Sciatic nerve (tissue), 2 donors: Measurements from ENCODE around the gene DNAH3. TPM values are rescaled to one million over a fixed set of nuclear protein-coding genes. Genes with fewer than 3 reads are reported as not detected.
"Not testable (repeated sequence)": the region's sequence is repeated elsewhere in the genome, so short reads cannot be mapped to it uniquely, and the experiment has no call there.

Experiments
- ATAC-seq: fragments of 200-7000 bp; cut with Tn5 transposase; one replicate; pipeline ENCODE4 v1.9.1; 2020; ENCODE audit warnings: mild to moderate bottlenecking, moderate library complexity
- DNase-seq: peaks from one replicate; pipeline ENCODE4 v3.0.0-alpha.2; 2020; ENCODE audit warnings: low spot score
- intact Hi-C: fragments of 100-400 bp; cut with DNase I; formaldehyde crosslinking; loops from one replicate; pipeline ENCODE4 v1.14.2; 2022
- total RNA-seq: library from RNA; stranded (reverse); fragmentation: NEBNext Ultra II Directional; extraction: Animal tissue kit (Norgen Biotek cat#: 25700); gene quantifications from one replicate; pipeline ENCODE4 v1.2.1, GENCODE V29; 2021
- donor health status: DM: no; HTN: no; CAD: no.
- donor health status: DM: no; HTN: no; CAD: no.

The DNAH3 gene
- total RNA-seq, 1 donor from 2014 or later = 0.36 TPM

GRCh38 chr16:21037736-21038135, 112.9 kb downstream of the DNAH3 start:
- intact Hi-C loops = no loop called here
- ATAC-seq = no peak
- DNase-seq = no peak

- DNase-seq (no peak), ATAC-seq (no peak)
- intact Hi-C loops = no loop called here
Measured at GRCh38 chr16:21037168-21037567, 113.5 kb downstream of the DNAH3 start.

- no peak for DNase-seq
- intact Hi-C loops = no loop called here
- ATAC-seq = no peak
Measured at GRCh38 chr16:21036471-21036870, 114.2 kb downstream of the DNAH3 start.

- no peak for DNase-seq
- no peak for ATAC-seq
- intact Hi-C loops = no loop called here
Measured at GRCh38 chr16:21033704-21034103, 116.9 kb downstream of the DNAH3 start.

GRCh38 chr16:21033264-21033663, 117.4 kb downstream of the DNAH3 start:
- intact Hi-C loops = no loop called here
- DNase-seq = no peak
- ATAC-seq = no peak

- ATAC-seq = no peak
- intact Hi-C loops = no loop called here
- DNase-seq = no peak
Measured at GRCh38 chr16:21028728-21029127, 121.9 kb downstream of the DNAH3 start.

GRCh38 chr16:21026846-21027245, 123.8 kb downstream of the DNAH3 start:
- intact Hi-C loops = no loop called here
- ATAC-seq (no peak), DNase-seq (no peak)

GRCh38 chr16:21023509-21024202, 127.0 kb downstream of the DNAH3 start:
- intact Hi-C loops = no loop called here
- DNase-seq (no peak), ATAC-seq (no peak)

- ATAC-seq (no peak), DNase-seq (no peak)
- intact Hi-C loops = no loop called here
Measured at GRCh38 chr16:21021316-21021715, 129.3 kb downstream of the DNAH3 start.

- ATAC-seq (no peak), DNase-seq (no peak)
- intact Hi-C loops = no loop called here
Measured at GRCh38 chr16:21009815-21010214, 140.8 kb downstream of the DNAH3 start.

- DNase-seq (no peak), ATAC-seq (no peak)
- intact Hi-C loops = no loop called here
Measured at GRCh38 chr16:21005008-21005407, 145.6 kb downstream of the DNAH3 start.

GRCh38 chr16:21001262-21001661, 149.4 kb downstream of the DNAH3 start:
- ATAC-seq = no peak
- DNase-seq = no peak
- intact Hi-C loops = no loop called here

- ATAC-seq = no peak
- intact Hi-C loops = no loop called here
- peak; percentile 22 for DNase-seq
Measured at GRCh38 chr16:20997147-20997546, 153.5 kb downstream of the DNAH3 start.

- intact Hi-C loops = no loop called here
- DNase-seq (no peak), ATAC-seq (no peak)
Measured at GRCh38 chr16:20995711-20996110, 154.9 kb downstream of the DNAH3 start.

- not testable (repeated sequence) for DNase-seq, ATAC-seq
- intact Hi-C loops = loop anchor here (10.0 kb wide), 1 partner anchor 135 kb away; no protein-coding TSS in a partner anchor
Measured at GRCh38 chr16:20989496-20990070, 161.1 kb downstream of the DNAH3 start.

- intact Hi-C loops = loop anchor here (10.0 kb wide), 1 partner anchor 132 kb away; no protein-coding TSS in a partner anchor
- peak; percentile 2 for DNase-seq
- no peak for ATAC-seq
Measured at GRCh38 chr16:20987049-20987448, 163.6 kb downstream of the DNAH3 start.

GRCh38 chr16:20984019-20984418, 166.6 kb downstream of the DNAH3 start:
- peak; percentile 0 for DNase-seq
- ATAC-seq = no peak
- intact Hi-C loops = loop anchor here (10.0 kb wide), 1 partner anchor 129 kb away; no protein-coding TSS in a partner anchor

- intact Hi-C loops = no loop called here
- DNase-seq (no peak), ATAC-seq (no peak)
Measured at GRCh38 chr16:20976576-20976975, 174.1 kb downstream of the DNAH3 start.

- DNase-seq, intact Hi-C loops: not testable (repeated sequence)
Measured at GRCh38 chr16:20973201-20973600, 177.4 kb downstream of the DNAH3 start.

GRCh38 chr16:20971401-20971800, 179.2 kb downstream of the DNAH3 start:
- no peak for DNase-seq
- intact Hi-C loops = no loop called here
- no peak for ATAC-seq

More at GRCh38 chr16:20973201-20973600, 177.4 kb downstream of the DNAH3 start:
- ATAC-seq = not testable (repeated sequence)

- ATAC-seq = no peak
Measured at GRCh38 chr16:20969386-20969785, 181.3 kb downstream of the DNAH3 start.

More at GRCh38 chr16:20969386-20969785, 181.3 kb downstream of the DNAH3 start:
- DNase-seq = no peak
- intact Hi-C loops = no loop called here
